HG02884 (cell line): ENCODE data around the gene UGCG.
"Not testable (repeated sequence)": the region's sequence is repeated elsewhere in the genome, so short reads cannot be mapped to it uniquely, and the experiment has no call there.

Experiments
- ATAC-seq: cut with Tn5 transposase; IDR thresholded peaks from one replicate; pipeline ENCODE4 v1.9.1; 2021; ENCODE audit warnings: mild to moderate bottlenecking, moderate library complexity; ENCODE audit not compliant: unreplicated experiment

Gene UGCG

GRCh38 chr9:111949919-111950318, 53.3 kb downstream of the UGCG start:
- no peak for ATAC-seq

GRCh38 chr9:111952559-111952958, 55.9 kb downstream of the UGCG start:
- ATAC-seq: no peak

GRCh38 chr9:111953444-111953843, 56.8 kb downstream of the UGCG start:
- no peak for ATAC-seq

GRCh38 chr9:111955048-111955447, 58.4 kb downstream of the UGCG start:
- no peak for ATAC-seq

- ATAC-seq: peak; percentile 64
Observed at GRCh38 chr9:111957856-111958631, 61.4 kb downstream of the UGCG start.

GRCh38 chr9:111959468-111960359, 63.1 kb downstream of the UGCG start:
- no peak for ATAC-seq

- not testable (repeated sequence) for ATAC-seq
Observed at GRCh38 chr9:111960485-111960884, 63.9 kb downstream of the UGCG start.

GRCh38 chr9:111961009-111961408, 64.4 kb downstream of the UGCG start:
- ATAC-seq: no peak

- ATAC-seq: no peak
Observed at GRCh38 chr9:111961575-111961974, 65.0 kb downstream of the UGCG start.

- no peak for ATAC-seq
Observed at GRCh38 chr9:111962021-111962420, 65.4 kb downstream of the UGCG start.

GRCh38 chr9:111963995-111964394, 67.4 kb downstream of the UGCG start:
- no peak for ATAC-seq

GRCh38 chr9:111965566-111966019, 69.0 kb downstream of the UGCG start:
- ATAC-seq: peak; percentile 81

- ATAC-seq: no peak
Observed at GRCh38 chr9:111966124-111966723, 69.6 kb downstream of the UGCG start.

GRCh38 chr9:111966861-111967291, 70.3 kb downstream of the UGCG start:
- ATAC-seq: no peak

- ATAC-seq: no peak
Observed at GRCh38 chr9:111967621-111968020, 71.0 kb downstream of the UGCG start.

- no peak for ATAC-seq
Observed at GRCh38 chr9:111969061-111969460, 72.4 kb downstream of the UGCG start.

GRCh38 chr9:111969622-111970021, 73.0 kb downstream of the UGCG start:
- no peak for ATAC-seq

GRCh38 chr9:111970827-111971226, 74.2 kb downstream of the UGCG start:
- ATAC-seq: no peak

- ATAC-seq: no peak
Observed at GRCh38 chr9:111974092-111974681, 77.6 kb downstream of the UGCG start.

GRCh38 chr9:111975709-111976108, 79.1 kb downstream of the UGCG start:
- ATAC-seq: no peak

GRCh38 chr9:111978616-111979015, 82.0 kb downstream of the UGCG start:
- ATAC-seq: no peak
